HepG2 (cell line): ENCODE measurements around the gene TTC23. TPM values are rescaled to one million over a fixed set of nuclear protein-coding genes. Genes with fewer than 3 reads are reported as not detected.

Experiments
- ATAC-seq: fragments of 200-7000 bp; cut with Tn5 transposase; 3 replicates; pipeline ENCODE4 v1.9.1; 2020; ENCODE audit warnings: mild to moderate bottlenecking, moderate library complexity
- BruUV-seq: library from RNA; stranded (reverse); fragments of 400-500 nt; replicated peaks from 2 replicates; lab custom pipeline; 2021; lab: Mats Ljungman, UMichigan
- CTCF ChIA-PET: fragments of 300-600 bp; formaldehyde crosslinking; extraction: SDS; loops from one replicate; lab custom pipeline; 2021; ENCODE audit warnings: low total read pairs, inconsistent platforms, low intra/inter-chr PET ratio; lab: Yijun Ruan, JAX
- POLR2A ChIA-PET: fragments of 350-600 bp; sonication (Branson Sonifier 250); formaldehyde crosslinking; loops from one replicate; lab custom pipeline; 2020; ENCODE audit warnings: antibody characterized with exemption, inconsistent platforms; lab: Yijun Ruan, JAX
- DNase-seq: peaks from one replicate; pipeline ENCODE4 v3.0.0-alpha.2; 2015; ENCODE audit warnings: low spot score
- FAIRE-seq: peaks from 3 replicates; lab custom pipeline; 2011; peaks lifted over from hg19 to GRCh38; lab: Jason Lieb, UNC
- H2AFZ ChIP-seq: one replicate; pipeline ENCODE4 v1.6.1; 2011; ENCODE audit warnings: low read length, inconsistent platforms
- H3K27ac ChIP-seq: fragments of 300-600 bp; 3 replicates; pipeline ENCODE4 v1.8.0; 2011; ENCODE audit warnings: mixed run types, mild to moderate bottlenecking, mixed read lengths, low read length, inconsistent platforms; ENCODE audit not compliant: insufficient read depth; ENCODE audit errors: extremely low read length
- H3K27me3 ChIP-seq, 2 experiments: fragments of 200-600 bp in 1 of 2; 2 replicates in 1 of 2; 3 replicates in 1 of 2; pipeline versions ENCODE4 v1.6.0 to v1.8.0; 2011; ENCODE audit warnings: low read length in 2 of 2, mild to moderate bottlenecking in 2 of 2, moderate library complexity in 2 of 2, inconsistent platforms in 1 of 2; ENCODE audit not compliant: insufficient read depth in 2 of 2, control insufficient read depth in 1 of 2
- H3K36me3 ChIP-seq, 2 experiments: fragments of 200-600 bp in 1 of 2; replicated peaks in 1 of 2; 2 replicates in 1 of 2; 3 replicates in 1 of 2; pipeline versions ENCODE4 v1.5.1 to v1.8.0; 2011; ENCODE audit warnings: low read length in 2 of 2, inconsistent platforms in 1 of 2; ENCODE audit not compliant: insufficient read depth in 2 of 2, control insufficient read depth in 1 of 2
- H3K4me1 ChIP-seq: 2 replicates; pipeline ENCODE4 v1.5.1; 2012; ENCODE audit warnings: low read length, inconsistent platforms; ENCODE audit not compliant: insufficient read depth
- H3K4me2 ChIP-seq: 2 replicates; pipeline ENCODE4 v1.6.0; 2011; ENCODE audit warnings: low read depth, low read length, inconsistent platforms
- H3K4me3 ChIP-seq, 3 experiments: fragments of 200-600 bp in 1 of 3; sonication (generic), shearing (Covaris generic) in 1 of 3; replicated peaks in 1 of 3; 2 replicates each; pipeline ENCODE4 v1.5.1; 2011 to 2016; ENCODE audit warnings: low read length in 3 of 3, inconsistent platforms in 2 of 3, low read depth in 2 of 3, mild to moderate bottlenecking in 2 of 3, control low read depth in 1 of 3, mixed read lengths in 1 of 3; ENCODE audit not compliant: insufficient read depth in 1 of 3
- H3K79me2 ChIP-seq: one replicate; pipeline ENCODE4 v1.6.1; 2011; ENCODE audit warnings: low read length, inconsistent platforms; ENCODE audit not compliant: insufficient read depth
- H3K9ac ChIP-seq: 2 replicates; pipeline ENCODE4 v1.6.0; 2011; ENCODE audit warnings: mild to moderate bottlenecking, low read depth, low read length, inconsistent platforms; ENCODE audit not compliant: insufficient read depth
- H3K9me3 ChIP-seq: 2 replicates; pipeline ENCODE4 v1.5.1; 2012; ENCODE audit warnings: mild to moderate bottlenecking, low read length
- H4K20me1 ChIP-seq: 2 replicates; pipeline ENCODE4 v1.6.0; 2011; ENCODE audit warnings: inconsistent platforms, mild to moderate bottlenecking, low read length, moderate library complexity; ENCODE audit not compliant: insufficient read depth
- DR1 ChIP-seq: sonication (generic); formaldehyde crosslinking; IDR thresholded peaks from 2 replicates; pipeline ENCODE4 v1.8.0; 2021; ENCODE audit warnings: mild to moderate bottlenecking, missing genetic modification reagents, inconsistent platforms
- RFXAP ChIP-seq: sonication (generic); formaldehyde crosslinking; IDR thresholded peaks from 2 replicates; pipeline ENCODE4 v1.4.0; 2020; ENCODE audit warnings: missing genetic modification reagents, borderline replicate concordance
- ZFX ChIP-seq: sonication (generic); formaldehyde crosslinking; IDR thresholded peaks from 2 replicates; pipeline ENCODE4 v1.4.0; 2020; ENCODE audit warnings: mild to moderate bottlenecking, low read depth, missing genetic modification reagents, moderate library complexity
- ZNF17 ChIP-seq: sonication (generic); formaldehyde crosslinking; IDR thresholded peaks from 2 replicates; pipeline ENCODE4 v1.5.0; 2020; ENCODE audit warnings: mild to moderate bottlenecking, missing genetic modification reagents
- ZNF382 ChIP-seq: sonication (generic); formaldehyde crosslinking; IDR thresholded peaks from 2 replicates; pipeline ENCODE4 v1.5.0; 2020; ENCODE audit warnings: missing genetic modification reagents, mild to moderate bottlenecking, borderline replicate concordance
- ZNF619 ChIP-seq: sonication (generic); formaldehyde crosslinking; IDR thresholded peaks from 2 replicates; pipeline ENCODE4 v1.4.0; 2020; ENCODE audit warnings: mild to moderate bottlenecking, missing genetic modification reagents
- WGBS: methylation state at CpG from one replicate; pipeline ENCODE4 v1.1.6; 2017; ENCODE audit warnings: low lambda C conversion rate; 5-methylcytosine and 5-hydroxymethylcytosine counted together
- in situ Hi-C: cut with HindIII; loops from 2 replicates; pipeline ENCODE4 v1.10.0; 2017; ENCODE audit warnings: low pct_unique_long_range_greater_than_20kb; ENCODE audit not compliant: extremely low pct_ligation_motif_present
- intact Hi-C: fragments of 100-400 bp; cut with micrococcal nuclease; formaldehyde crosslinking; loops from one replicate; pipeline ENCODE4 v1.10.0; 2022; ENCODE audit not compliant: unreplicated experiment
- polyA plus RNA-seq, 8 experiments: library from polyadenylated mRNA; depleted of rRNA in 3 of 8; stranded (reverse) in 7 of 8; unstranded in 1 of 8; fragments of >200 nt; fragmentation: Illumina TruSeq in 4 of 8; extraction: Trizol in 4 of 8; gene quantifications; 2 replicates each; pipeline versions ENCODE4 v1.2.1 to v1.2.3, GENCODE V29; 2011 to 2016; ENCODE audit warnings: low read depth in 4 of 8, missing spikeins in 1 of 8, mixed read lengths in 1 of 8; ENCODE audit not compliant: insufficient read depth in 1 of 8
- total RNA-seq, 5 experiments: library from RNA; depleted of rRNA; stranded (reverse); fragments of >200 nt; fragmentation: Illumina TruSeq; extraction: Trizol; gene quantifications; 2 replicates each; pipeline ENCODE4 v1.2.3, GENCODE V29; 2016; ENCODE audit warnings: low read depth in 1 of 5
- TF ChIP-seq, protein P1 (sequence below): sonication (generic); formaldehyde crosslinking; IDR thresholded peaks from 2 replicates; pipeline ENCODE4 v1.4.0; 2020; ENCODE audit warnings: missing genetic modification reagents
- TF ChIP-seq, protein P2 (sequence below): sonication (generic); formaldehyde crosslinking; IDR thresholded peaks from 2 replicates; pipeline ENCODE4 v1.4.0; 2020; ENCODE audit warnings: low read depth, missing genetic modification reagents
- TF ChIP-seq, protein P3 (sequence below): sonication (generic); formaldehyde crosslinking; IDR thresholded peaks from 2 replicates; pipeline ENCODE4 v1.4.0; 2020; ENCODE audit warnings: missing genetic modification reagents
- TF ChIP-seq, protein P4 (sequence below): sonication (generic); formaldehyde crosslinking; IDR thresholded peaks from 2 replicates; pipeline ENCODE4 v1.4.0; 2020; ENCODE audit warnings: missing genetic modification reagents

TTC23 gene
- total and polyA plus RNA-seq, 2 of the 13 experiments (the other 11 are each of a cell fraction or from before 2014, with no cell fraction given), result 1.6 to 11.7 TPM

DNA sequence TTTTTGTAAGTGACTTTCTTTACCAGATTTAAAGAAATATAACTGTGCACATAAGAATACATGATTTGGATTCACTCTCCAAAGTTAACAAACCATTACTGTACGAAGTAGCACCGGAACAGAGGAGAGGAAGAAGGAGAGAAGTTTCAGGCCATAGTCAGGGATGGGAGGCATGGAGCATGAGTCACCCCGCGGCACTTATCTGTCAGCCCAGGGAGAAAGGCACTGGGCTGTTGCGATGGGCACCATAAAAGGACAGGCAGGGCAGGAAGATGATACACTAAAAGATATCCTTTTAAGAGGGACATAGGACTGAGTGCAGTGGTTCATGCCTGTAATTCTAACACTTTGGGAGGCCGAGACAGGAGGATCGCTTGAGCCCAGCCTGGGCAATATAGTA is 37.0 kb downstream of the TTC23 start (continued):
- no peak for TF ChIP-seq ZFX (CRISPR knock-in tag)
- TF ChIP-seq DR1 (CRISPR knock-in tag), result no peak
- no peak for TF ChIP-seq RFXAP (CRISPR knock-in tag)
- TF ChIP-seq, all 625 proteins: peak for 0

DNA sequence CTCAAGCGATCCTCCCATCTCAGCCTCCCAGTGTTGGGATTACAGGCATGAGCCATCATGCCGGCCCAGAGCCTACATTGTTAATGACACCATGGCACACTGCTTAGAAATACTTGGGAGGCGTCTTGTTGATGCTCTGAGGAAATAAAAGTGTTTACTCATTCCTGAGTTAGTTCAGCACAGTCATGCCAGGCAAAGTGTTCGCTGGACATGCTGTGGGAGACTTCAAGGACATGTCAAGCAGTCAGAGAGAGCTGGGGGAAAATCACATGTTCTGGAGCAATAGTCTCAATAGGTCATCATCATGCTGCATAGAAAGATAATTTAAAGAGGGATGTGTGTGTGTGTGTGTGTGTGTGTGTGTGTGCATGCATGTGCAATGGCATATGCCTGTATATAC is 37.5 kb downstream of the TTC23 start:
- Histone ChIP-seq H3K9me3 (no peaks in the 10 kb centered on the region), H3K27ac (no peak overlapping the region), H3K4me2 (no peak overlapping the region), H3K79me2 (no peaks in the 10 kb centered on the region), H3K36me3 (0 out of 5 replicates have a peak, but pooled peaks cover 0 to 12% of the 10 kb centered on the region in 2 experiments), H3K4me1 (no peaks in the 10 kb centered on the region), H4K20me1 (no peaks in the 10 kb centered on the region), H3K9ac (no peak overlapping the region), H3K27me3 (no peaks in the 10 kb centered on the region), H2AFZ (no peak overlapping the region), H3K4me3 (no peak overlapping the region)
- FAIRE-seq (no peak), ATAC-seq (no peak), DNase-seq (no peak)
- WGBS, result 99% methylated on average over 4 of the region's 4 CpGs
- CTCF ChIA-PET, result interaction anchor here (1.9 kb wide), 1 partner anchor 769 kb away, joined by 5 read pairs; no protein-coding TSS in a partner anchor
- POLR2A ChIA-PET, result no interaction called here
- in situ Hi-C loops (loop anchor here (5.0 kb wide), 1 partner anchor 110 kb away; no protein-coding TSS in a partner anchor), intact Hi-C loops (no loop called here)
- BruUV-seq, result no TSS peak
- TF ChIP-seq, protein P1, sequence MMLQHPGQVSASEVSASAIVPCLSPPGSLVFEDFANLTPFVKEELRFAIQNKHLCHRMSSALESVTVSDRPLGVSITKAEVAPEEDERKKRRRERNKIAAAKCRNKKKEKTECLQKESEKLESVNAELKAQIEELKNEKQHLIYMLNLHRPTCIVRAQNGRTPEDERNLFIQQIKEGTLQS, result no peak
- TF ChIP-seq, protein P2, sequence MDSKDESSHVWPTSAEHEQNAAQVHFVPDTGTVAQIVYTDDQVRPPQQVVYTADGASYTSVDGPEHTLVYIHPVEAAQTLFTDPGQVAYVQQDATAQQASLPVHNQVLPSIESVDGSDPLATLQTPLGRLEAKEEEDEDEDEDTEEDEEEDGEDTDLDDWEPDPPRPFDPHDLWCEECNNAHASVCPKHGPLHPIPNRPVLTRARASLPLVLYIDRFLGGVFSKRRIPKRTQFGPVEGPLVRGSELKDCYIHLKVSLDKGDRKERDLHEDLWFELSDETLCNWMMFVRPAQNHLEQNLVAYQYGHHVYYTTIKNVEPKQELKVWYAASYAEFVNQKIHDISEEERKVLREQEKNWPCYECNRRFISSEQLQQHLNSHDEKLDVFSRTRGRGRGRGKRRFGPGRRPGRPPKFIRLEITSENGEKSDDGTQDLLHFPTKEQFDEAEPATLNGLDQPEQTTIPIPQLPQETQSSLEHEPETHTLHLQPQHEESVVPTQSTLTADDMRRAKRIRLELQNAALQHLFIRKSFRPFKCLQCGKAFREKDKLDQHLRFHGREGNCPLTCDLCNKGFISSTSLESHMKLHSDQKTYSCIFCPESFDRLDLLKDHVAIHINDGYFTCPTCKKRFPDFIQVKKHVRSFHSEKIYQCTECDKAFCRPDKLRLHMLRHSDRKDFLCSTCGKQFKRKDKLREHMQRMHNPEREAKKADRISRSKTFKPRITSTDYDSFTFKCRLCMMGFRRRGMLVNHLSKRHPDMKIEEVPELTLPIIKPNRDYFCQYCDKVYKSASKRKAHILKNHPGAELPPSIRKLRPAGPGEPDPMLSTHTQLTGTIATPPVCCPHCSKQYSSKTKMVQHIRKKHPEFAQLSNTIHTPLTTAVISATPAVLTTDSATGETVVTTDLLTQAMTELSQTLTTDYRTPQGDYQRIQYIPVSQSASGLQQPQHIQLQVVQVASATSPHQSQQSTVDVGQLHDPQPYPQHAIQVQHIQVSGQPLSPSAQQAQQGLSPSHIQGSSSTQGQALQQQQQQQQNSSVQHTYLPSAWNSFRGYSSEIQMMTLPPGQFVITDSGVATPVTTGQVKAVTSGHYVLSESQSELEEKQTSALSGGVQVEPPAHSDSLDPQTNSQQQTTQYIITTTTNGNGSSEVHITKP (CRISPR knock-in tag), result no peak
- TF ChIP-seq ZNF382 (CRISPR knock-in tag), result no peak
- TF ChIP-seq, protein P3, sequence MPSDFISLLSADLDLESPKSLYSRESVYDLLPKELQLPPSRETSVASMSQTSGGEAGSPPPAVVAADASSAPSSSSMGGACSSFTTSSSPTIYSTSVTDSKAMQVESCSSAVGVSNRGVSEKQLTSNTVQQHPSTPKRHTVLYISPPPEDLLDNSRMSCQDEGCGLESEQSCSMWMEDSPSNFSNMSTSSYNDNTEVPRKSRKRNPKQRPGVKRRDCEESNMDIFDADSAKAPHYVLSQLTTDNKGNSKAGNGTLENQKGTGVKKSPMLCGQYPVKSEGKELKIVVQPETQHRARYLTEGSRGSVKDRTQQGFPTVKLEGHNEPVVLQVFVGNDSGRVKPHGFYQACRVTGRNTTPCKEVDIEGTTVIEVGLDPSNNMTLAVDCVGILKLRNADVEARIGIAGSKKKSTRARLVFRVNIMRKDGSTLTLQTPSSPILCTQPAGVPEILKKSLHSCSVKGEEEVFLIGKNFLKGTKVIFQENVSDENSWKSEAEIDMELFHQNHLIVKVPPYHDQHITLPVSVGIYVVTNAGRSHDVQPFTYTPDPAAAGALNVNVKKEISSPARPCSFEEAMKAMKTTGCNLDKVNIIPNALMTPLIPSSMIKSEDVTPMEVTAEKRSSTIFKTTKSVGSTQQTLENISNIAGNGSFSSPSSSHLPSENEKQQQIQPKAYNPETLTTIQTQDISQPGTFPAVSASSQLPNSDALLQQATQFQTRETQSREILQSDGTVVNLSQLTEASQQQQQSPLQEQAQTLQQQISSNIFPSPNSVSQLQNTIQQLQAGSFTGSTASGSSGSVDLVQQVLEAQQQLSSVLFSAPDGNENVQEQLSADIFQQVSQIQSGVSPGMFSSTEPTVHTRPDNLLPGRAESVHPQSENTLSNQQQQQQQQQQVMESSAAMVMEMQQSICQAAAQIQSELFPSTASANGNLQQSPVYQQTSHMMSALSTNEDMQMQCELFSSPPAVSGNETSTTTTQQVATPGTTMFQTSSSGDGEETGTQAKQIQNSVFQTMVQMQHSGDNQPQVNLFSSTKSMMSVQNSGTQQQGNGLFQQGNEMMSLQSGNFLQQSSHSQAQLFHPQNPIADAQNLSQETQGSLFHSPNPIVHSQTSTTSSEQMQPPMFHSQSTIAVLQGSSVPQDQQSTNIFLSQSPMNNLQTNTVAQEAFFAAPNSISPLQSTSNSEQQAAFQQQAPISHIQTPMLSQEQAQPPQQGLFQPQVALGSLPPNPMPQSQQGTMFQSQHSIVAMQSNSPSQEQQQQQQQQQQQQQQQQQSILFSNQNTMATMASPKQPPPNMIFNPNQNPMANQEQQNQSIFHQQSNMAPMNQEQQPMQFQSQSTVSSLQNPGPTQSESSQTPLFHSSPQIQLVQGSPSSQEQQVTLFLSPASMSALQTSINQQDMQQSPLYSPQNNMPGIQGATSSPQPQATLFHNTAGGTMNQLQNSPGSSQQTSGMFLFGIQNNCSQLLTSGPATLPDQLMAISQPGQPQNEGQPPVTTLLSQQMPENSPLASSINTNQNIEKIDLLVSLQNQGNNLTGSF (CRISPR knock-in tag), result no peak
- no peak for TF ChIP-seq ZNF17 (CRISPR knock-in tag)
- TF ChIP-seq ZNF619, result no peak
- TF ChIP-seq, protein P4, sequence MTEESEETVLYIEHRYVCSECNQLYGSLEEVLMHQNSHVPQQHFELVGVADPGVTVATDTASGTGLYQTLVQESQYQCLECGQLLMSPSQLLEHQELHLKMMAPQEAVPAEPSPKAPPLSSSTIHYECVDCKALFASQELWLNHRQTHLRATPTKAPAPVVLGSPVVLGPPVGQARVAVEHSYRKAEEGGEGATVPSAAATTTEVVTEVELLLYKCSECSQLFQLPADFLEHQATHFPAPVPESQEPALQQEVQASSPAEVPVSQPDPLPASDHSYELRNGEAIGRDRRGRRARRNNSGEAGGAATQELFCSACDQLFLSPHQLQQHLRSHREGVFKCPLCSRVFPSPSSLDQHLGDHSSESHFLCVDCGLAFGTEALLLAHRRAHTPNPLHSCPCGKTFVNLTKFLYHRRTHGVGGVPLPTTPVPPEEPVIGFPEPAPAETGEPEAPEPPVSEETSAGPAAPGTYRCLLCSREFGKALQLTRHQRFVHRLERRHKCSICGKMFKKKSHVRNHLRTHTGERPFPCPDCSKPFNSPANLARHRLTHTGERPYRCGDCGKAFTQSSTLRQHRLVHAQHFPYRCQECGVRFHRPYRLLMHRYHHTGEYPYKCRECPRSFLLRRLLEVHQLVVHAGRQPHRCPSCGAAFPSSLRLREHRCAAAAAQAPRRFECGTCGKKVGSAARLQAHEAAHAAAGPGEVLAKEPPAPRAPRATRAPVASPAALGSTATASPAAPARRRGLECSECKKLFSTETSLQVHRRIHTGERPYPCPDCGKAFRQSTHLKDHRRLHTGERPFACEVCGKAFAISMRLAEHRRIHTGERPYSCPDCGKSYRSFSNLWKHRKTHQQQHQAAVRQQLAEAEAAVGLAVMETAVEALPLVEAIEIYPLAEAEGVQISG, result no peak
